Astrocyte (in vitro differentiated cells and primary cell): ENCODE data around the gene SDC4.

Source experiments
- CTCF ChIP-seq: IDR thresholded peaks from 2 replicates; pipeline ENCODE4 v1.5.1; 2011; ENCODE audit warnings: low read depth, mild to moderate bottlenecking, inconsistent platforms, low read length, moderate library complexity; ENCODE audit not compliant: insufficient read depth
- EZH2 ChIP-seq: IDR thresholded peaks from 2 replicates; pipeline ENCODE4 v1.6.1; 2012; ENCODE audit warnings: mild to moderate bottlenecking, low read length, inconsistent platforms; ENCODE audit not compliant: insufficient read depth

DNA sequence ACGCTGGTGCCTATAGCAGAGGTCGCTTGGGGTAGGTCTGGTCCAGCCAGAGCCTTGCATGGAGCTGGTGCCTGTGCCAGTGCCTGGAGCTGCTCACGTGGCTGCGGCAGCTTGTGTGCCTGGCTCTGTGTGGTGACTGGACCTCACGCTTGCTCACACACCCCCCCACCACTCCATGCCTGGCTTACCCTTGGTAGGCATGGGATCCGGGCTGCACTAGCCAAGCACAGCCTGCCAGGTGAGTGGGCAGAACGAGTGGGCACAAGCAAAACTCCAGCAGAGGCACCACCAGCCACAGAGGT, 46.8 kb upstream of the SDC4 start:
- TF ChIP-seq CTCF (no peak), EZH2 (no peak)
